Measurements from ENCODE around the gene ITPRIPL1. TPM values are rescaled to one million over a fixed set of nuclear protein-coding genes. Genes with fewer than 3 reads are reported as not detected.

ITPRIPL1 gene
- total RNA-seq, 1 experiment from 2014 or later, result 1.7 TPM

GRCh38 chr2:96305091-96305978, 19.8 kb upstream of the ITPRIPL1 start, which contains the start of gene SNRNP200:
SNRNP200 (minus strand) TSS chr2:96305546; CDS start chr2:96305437, 109 bp downstream.
- CTCF ChIA-PET, result interaction anchor here (0.6 kb wide), 1 partner anchor 1379 kb away, joined by 3 read pairs; no protein-coding TSS in a partner anchor

GRCh38 chr2:96305979-96306308, 19.2 kb upstream of the ITPRIPL1 start:
- H3K27ac Mint-ChIP-seq (ENCODE audit: unreplicated experiment), result peak overlapping the region; percentile 94
- CTCF ChIA-PET, result no interaction called here
- no peaks in the 10 kb centered on the region for H3K9me3 Mint-ChIP-seq (ENCODE audit: low read depth, unreplicated experiment)
- H3K4me1 Mint-ChIP-seq (ENCODE audit: low read depth, unreplicated experiment), result peaks cover 22% of the 10 kb centered on the region
- DNase-seq, result no peak
- TSS peak; percentile 88 for BruUV-seq (replicated peaks)
- peaks cover 48% of the 10 kb centered on the region for H3K36me3 Mint-ChIP-seq (ENCODE audit: insufficient read depth, unreplicated experiment)
- intact Hi-C loops (cut with micrococcal nuclease; ENCODE audit: unreplicated experiment), result no loop called here
- H3K4me3 Mint-ChIP-seq (ENCODE audit: low read depth, unreplicated experiment), result peak overlapping the region; percentile 98
- H3K27me3 Mint-ChIP-seq (ENCODE audit: unreplicated experiment), result no peaks in the 10 kb centered on the region
- no peak for TF ChIP-seq CTCF (IDR thresholded peaks at IDR 0.05; ENCODE audit: unreplicated experiment)

More at GRCh38 chr2:96305091-96305978, 19.8 kb upstream of the ITPRIPL1 start, which contains the start of gene SNRNP200:
- Mint-ChIP-seq H3K27ac (ENCODE audit: unreplicated experiment) (peak within 1 kb of the TSS; percentile 94), H3K4me3 (ENCODE audit: low read depth, unreplicated experiment) (peak within 1 kb of the TSS; percentile 98), H3K27me3 (ENCODE audit: unreplicated experiment) (no peaks in the 10 kb centered on the region), H3K9me3 (ENCODE audit: low read depth, unreplicated experiment) (no peaks in the 10 kb centered on the region), H3K4me1 (ENCODE audit: low read depth, unreplicated experiment) (peaks cover 22% of the 10 kb centered on the region), H3K36me3 (ENCODE audit: insufficient read depth, unreplicated experiment) (peaks cover 49% of the 10 kb centered on the region)
- DNase-seq, result peak; percentile 88
- BruUV-seq (replicated peaks), result no TSS peak
- intact Hi-C loops (cut with micrococcal nuclease; ENCODE audit: unreplicated experiment), result no loop called here
- no peak for TF ChIP-seq CTCF (IDR thresholded peaks at IDR 0.05; ENCODE audit: unreplicated experiment)

- no TSS peak for BruUV-seq (replicated peaks)
These were observed 18.7 kb upstream of the ITPRIPL1 start for GRCh38 chr2:96306370-96306769.

GRCh38 chr2:96308248-96308647, 16.9 kb upstream of the ITPRIPL1 start:
- intact Hi-C loops (cut with micrococcal nuclease; ENCODE audit: unreplicated experiment), result no loop called here
- Mint-ChIP-seq H3K36me3 (ENCODE audit: insufficient read depth, unreplicated experiment) (peaks cover 27% of the 10 kb centered on the region), H3K4me1 (ENCODE audit: low read depth, unreplicated experiment) (peaks cover 13% of the 10 kb centered on the region), H3K9me3 (ENCODE audit: low read depth, unreplicated experiment) (no peaks in the 10 kb centered on the region), H3K27ac (ENCODE audit: unreplicated experiment) (no peak overlapping the region), H3K4me3 (ENCODE audit: low read depth, unreplicated experiment) (no peak overlapping the region), H3K27me3 (ENCODE audit: unreplicated experiment) (no peaks in the 10 kb centered on the region)
- BruUV-seq (replicated peaks), result no TSS peak
- no peak for DNase-seq
- CTCF ChIA-PET, result interaction anchor here (0.7 kb wide), 1 partner anchor 9 kb away, joined by 3 read pairs; no protein-coding TSS in a partner anchor
- TF ChIP-seq CTCF (IDR thresholded peaks at IDR 0.05; ENCODE audit: unreplicated experiment), result no peak

More at GRCh38 chr2:96306370-96306769, 18.7 kb upstream of the ITPRIPL1 start:
- Mint-ChIP-seq H3K4me1 (ENCODE audit: low read depth, unreplicated experiment) (peaks cover 22% of the 10 kb centered on the region), H3K36me3 (ENCODE audit: insufficient read depth, unreplicated experiment) (peaks cover 43% of the 10 kb centered on the region), H3K27ac (ENCODE audit: unreplicated experiment) (peak overlapping the region; percentile 94), H3K9me3 (ENCODE audit: low read depth, unreplicated experiment) (no peaks in the 10 kb centered on the region), H3K4me3 (ENCODE audit: low read depth, unreplicated experiment) (peak overlapping the region; percentile 98), H3K27me3 (ENCODE audit: unreplicated experiment) (no peaks in the 10 kb centered on the region)
- DNase-seq, result no peak
- intact Hi-C loops (cut with micrococcal nuclease; ENCODE audit: unreplicated experiment), result no loop called here
- no peak for TF ChIP-seq CTCF (IDR thresholded peaks at IDR 0.05; ENCODE audit: unreplicated experiment)
- CTCF ChIA-PET, result no interaction called here
